ENCODE measurements around the gene SLC12A8. TPM values are rescaled to one million over a fixed set of nuclear protein-coding genes. Genes with fewer than 3 reads are reported as not detected.
"Not testable (repeated sequence)": the region's sequence is repeated elsewhere in the genome, so short reads cannot be mapped to it uniquely, and the experiment has no call there.

Gene SLC12A8
- total and polyA plus RNA-seq, 5 donors from 2014 or later = not detected

- H3K9me3 Mint-ChIP-seq = peaks cover 0 to 10% (median 0%) of the 10 kb centered on the region in 7 donors
- Histone ChIP-seq H3K36me3 (ENCODE audit: control insufficient read depth, insufficient read depth, low read length) (no peaks in the 10 kb centered on the region), H3K4me3 (ENCODE audit: low read depth, low read length) (no peak overlapping the region), H3K9me3 (ENCODE audit: control insufficient read depth in 2 of 2, low read length in 2 of 2) (peaks cover 0 to 4% of the 10 kb centered on the region in 2 experiments), H3K27me3 (ENCODE audit: control insufficient read depth, insufficient read depth, low read length) (peaks cover 29% of the 10 kb centered on the region), H3K27ac (ENCODE audit: insufficient read depth, low read length, poor library complexity, severe bottlenecking) (no peak overlapping the region), H3K4me1 (ENCODE audit: control insufficient read depth, insufficient read depth, low read length, poor library complexity, severe bottlenecking) (no peaks in the 10 kb centered on the region)
- no peak overlapping the region for H3K4me3 Mint-ChIP-seq
- DNase-seq = no peak
- peaks cover 24% of the 10 kb centered on the region for H3K27me3 Mint-ChIP-seq
- no peak for ATAC-seq (ENCODE audit: low read depth in 2 of 2)
- no peaks in the 10 kb centered on the region for H3K4me1 Mint-ChIP-seq
- no peak overlapping the region for H3K27ac Mint-ChIP-seq
- H3K36me3 Mint-ChIP-seq = no peaks in the 10 kb centered on the region
Observed at GRCh38 chr3:125090649-125091048, 121.9 kb downstream of the SLC12A8 start.

- no peak overlapping the region for H3K4me3 Mint-ChIP-seq
- Histone ChIP-seq H3K4me1 (ENCODE audit: control insufficient read depth, insufficient read depth, low read length, poor library complexity, severe bottlenecking) (no peaks in the 10 kb centered on the region), H3K27ac (ENCODE audit: insufficient read depth, low read length, poor library complexity, severe bottlenecking) (no peak overlapping the region), H3K27me3 (ENCODE audit: control insufficient read depth, insufficient read depth, low read length) (peaks cover 13% of the 10 kb centered on the region), H3K36me3 (ENCODE audit: control insufficient read depth, insufficient read depth, low read length) (no peaks in the 10 kb centered on the region), H3K4me3 (ENCODE audit: low read depth, low read length) (no peak overlapping the region), H3K9me3 (ENCODE audit: control insufficient read depth in 2 of 2, low read length in 2 of 2) (peaks cover 0 to 4% of the 10 kb centered on the region in 2 experiments)
- no peaks in the 10 kb centered on the region for H3K36me3 Mint-ChIP-seq
- H3K4me1 Mint-ChIP-seq = no peaks in the 10 kb centered on the region
- H3K27me3 Mint-ChIP-seq = peaks cover 39% of the 10 kb centered on the region
- DNase-seq (no peak), ATAC-seq (ENCODE audit: low read depth in 2 of 2) (no peak)
- peaks cover 0 to 10% (median 0%) of the 10 kb centered on the region in 7 donors for H3K9me3 Mint-ChIP-seq
- H3K27ac Mint-ChIP-seq = no peak overlapping the region
Observed at GRCh38 chr3:125087768-125088391, 124.7 kb downstream of the SLC12A8 start.

- H3K9me3 ChIP-seq (ENCODE audit: control insufficient read depth in 2 of 2, low read length in 2 of 2) = no peaks in the 10 kb centered on the region
- H3K4me1 ChIP-seq (ENCODE audit: control insufficient read depth, insufficient read depth, low read length, poor library complexity, severe bottlenecking) = no peaks in the 10 kb centered on the region
- no peaks in the 10 kb centered on the region for H3K4me1 Mint-ChIP-seq
- ATAC-seq (ENCODE audit: low read depth in 2 of 2) (no peak), DNase-seq (no peak)
- H3K4me3 ChIP-seq (ENCODE audit: low read depth, low read length) = no peak overlapping the region
- H3K27me3 Mint-ChIP-seq = peaks cover 31% of the 10 kb centered on the region
- H3K9me3 Mint-ChIP-seq = no peaks in the 10 kb centered on the region
- no peak overlapping the region for H3K4me3 Mint-ChIP-seq
- H3K27me3 ChIP-seq (ENCODE audit: control insufficient read depth, insufficient read depth, low read length) = peaks cover 2% of the 10 kb centered on the region
- no peak overlapping the region for H3K27ac ChIP-seq (ENCODE audit: insufficient read depth, low read length, poor library complexity, severe bottlenecking)
- no peaks in the 10 kb centered on the region for H3K36me3 Mint-ChIP-seq
- no peaks in the 10 kb centered on the region for H3K36me3 ChIP-seq (ENCODE audit: control insufficient read depth, insufficient read depth, low read length)
- no peak overlapping the region for H3K27ac Mint-ChIP-seq
Observed at GRCh38 chr3:125085166-125085565, 127.4 kb downstream of the SLC12A8 start.

GRCh38 chr3:125083776-125084175, 128.8 kb downstream of the SLC12A8 start:
- Histone ChIP-seq H3K4me3 (ENCODE audit: low read depth, low read length) (no peak overlapping the region), H3K4me1 (ENCODE audit: control insufficient read depth, insufficient read depth, low read length, poor library complexity, severe bottlenecking) (no peaks in the 10 kb centered on the region), H3K36me3 (ENCODE audit: control insufficient read depth, insufficient read depth, low read length) (no peaks in the 10 kb centered on the region), H3K27me3 (ENCODE audit: control insufficient read depth, insufficient read depth, low read length) (peaks cover 2% of the 10 kb centered on the region), H3K27ac (ENCODE audit: insufficient read depth, low read length, poor library complexity, severe bottlenecking) (no peak overlapping the region), H3K9me3 (ENCODE audit: control insufficient read depth in 2 of 2, low read length in 2 of 2) (no peaks in the 10 kb centered on the region)
- Mint-ChIP-seq H3K36me3 (no peaks in the 10 kb centered on the region), H3K9me3 (no peaks in the 10 kb centered on the region), H3K4me3 (no peak overlapping the region), H3K4me1 (no peaks in the 10 kb centered on the region), H3K27ac (no peak overlapping the region), H3K27me3 (peaks cover 31% of the 10 kb centered on the region)
- DNase-seq (no peak), ATAC-seq (ENCODE audit: low read depth in 2 of 2) (no peak)

- not testable (repeated sequence) for DNase-seq; H3K27me3 ChIP-seq (ENCODE audit: control insufficient read depth, insufficient read depth, low read length); H3K9me3 Mint-ChIP-seq; H3K4me1 Mint-ChIP-seq; H3K9me3 ChIP-seq (ENCODE audit: control insufficient read depth in 2 of 2, low read length in 2 of 2); H3K27ac Mint-ChIP-seq; H3K27ac ChIP-seq (ENCODE audit: insufficient read depth, low read length, poor library complexity, severe bottlenecking); H3K4me1 ChIP-seq (ENCODE audit: control insufficient read depth, insufficient read depth, low read length, poor library complexity, severe bottlenecking); H3K36me3 ChIP-seq (ENCODE audit: control insufficient read depth, insufficient read depth, low read length); ATAC-seq (ENCODE audit: low read depth in 2 of 2); H3K36me3 Mint-ChIP-seq; H3K4me3 ChIP-seq (ENCODE audit: low read depth, low read length); H3K4me3 Mint-ChIP-seq
- peaks cover 30% of the 10 kb centered on the region for H3K27me3 Mint-ChIP-seq
Observed at GRCh38 chr3:125082339-125082738, 130.2 kb downstream of the SLC12A8 start.

GRCh38 chr3:125080077-125080476, 132.5 kb downstream of the SLC12A8 start:
- ATAC-seq (ENCODE audit: low read depth in 2 of 2) = no peak
- H3K9me3 ChIP-seq (ENCODE audit: control insufficient read depth in 2 of 2, low read length in 2 of 2) = no peaks in the 10 kb centered on the region
- no peaks in the 10 kb centered on the region for H3K36me3 ChIP-seq (ENCODE audit: control insufficient read depth, insufficient read depth, low read length)
- Mint-ChIP-seq H3K27me3 (peaks cover 26% of the 10 kb centered on the region), H3K9me3 (no peaks in the 10 kb centered on the region), H3K27ac (no peak overlapping the region), H3K36me3 (no peaks in the 10 kb centered on the region), H3K4me3 (no peak overlapping the region), H3K4me1 (no peaks in the 10 kb centered on the region)
- H3K4me3 ChIP-seq (ENCODE audit: low read depth, low read length) = no peak overlapping the region
- no peak overlapping the region for H3K27ac ChIP-seq (ENCODE audit: insufficient read depth, low read length, poor library complexity, severe bottlenecking)
- no peak for DNase-seq
- H3K27me3 ChIP-seq (ENCODE audit: control insufficient read depth, insufficient read depth, low read length) = peaks cover 3% of the 10 kb centered on the region
- no peaks in the 10 kb centered on the region for H3K4me1 ChIP-seq (ENCODE audit: control insufficient read depth, insufficient read depth, low read length, poor library complexity, severe bottlenecking)

GRCh38 chr3:125079675-125080045, 132.9 kb downstream of the SLC12A8 start:
- peaks cover 26% of the 10 kb centered on the region for H3K27me3 Mint-ChIP-seq

GRCh38 chr3:125078951-125079674, 133.4 kb downstream of the SLC12A8 start:
- H3K4me3 ChIP-seq (ENCODE audit: low read depth, low read length) = no peak overlapping the region
- H3K4me1 ChIP-seq (ENCODE audit: control insufficient read depth, insufficient read depth, low read length, poor library complexity, severe bottlenecking) = no peaks in the 10 kb centered on the region
- H3K27me3 ChIP-seq (ENCODE audit: control insufficient read depth, insufficient read depth, low read length) = peaks cover 3% of the 10 kb centered on the region
- ATAC-seq (ENCODE audit: low read depth in 2 of 2) (no peak), DNase-seq (no peak)
- Mint-ChIP-seq H3K27me3 (peaks cover 23% of the 10 kb centered on the region), H3K4me1 (no peaks in the 10 kb centered on the region), H3K4me3 (no peak overlapping the region), H3K9me3 (no peaks in the 10 kb centered on the region), H3K36me3 (no peaks in the 10 kb centered on the region), H3K27ac (no peak overlapping the region)
- no peak overlapping the region for H3K27ac ChIP-seq (ENCODE audit: insufficient read depth, low read length, poor library complexity, severe bottlenecking)
- H3K9me3 ChIP-seq (ENCODE audit: control insufficient read depth in 2 of 2, low read length in 2 of 2) = no peaks in the 10 kb centered on the region
- H3K36me3 ChIP-seq (ENCODE audit: control insufficient read depth, insufficient read depth, low read length) = no peaks in the 10 kb centered on the region

More at GRCh38 chr3:125079675-125080045, 132.9 kb downstream of the SLC12A8 start:
- H3K36me3 Mint-ChIP-seq = no peaks in the 10 kb centered on the region
- H3K4me3 ChIP-seq (ENCODE audit: low read depth, low read length) = no peak overlapping the region
- H3K4me1 Mint-ChIP-seq = no peaks in the 10 kb centered on the region
- DNase-seq (no peak), ATAC-seq (ENCODE audit: low read depth in 2 of 2) (no peak)
- H3K27ac ChIP-seq (ENCODE audit: insufficient read depth, low read length, poor library complexity, severe bottlenecking) = no peak overlapping the region
- H3K27ac Mint-ChIP-seq = no peak overlapping the region
- no peak overlapping the region for H3K4me3 Mint-ChIP-seq
- no peaks in the 10 kb centered on the region for H3K36me3 ChIP-seq (ENCODE audit: control insufficient read depth, insufficient read depth, low read length)
- no peaks in the 10 kb centered on the region for H3K4me1 ChIP-seq (ENCODE audit: control insufficient read depth, insufficient read depth, low read length, poor library complexity, severe bottlenecking)
- peaks cover 3% of the 10 kb centered on the region for H3K27me3 ChIP-seq (ENCODE audit: control insufficient read depth, insufficient read depth, low read length)
- no peaks in the 10 kb centered on the region for H3K9me3 Mint-ChIP-seq
- no peaks in the 10 kb centered on the region for H3K9me3 ChIP-seq (ENCODE audit: control insufficient read depth in 2 of 2, low read length in 2 of 2)

Measured in CD4-positive, CD25-positive, alpha-beta regulatory T cell (primary cell).